CD4-positive, alpha-beta T cell treated with Interleukin-12 subunit alpha and Interleukin-12 subunit beta, for 1 hour (primary cell): Measurements from ENCODE around the gene PDRG1.
"Not testable (repeated sequence)": the region's sequence is repeated elsewhere in the genome, so short reads cannot be mapped to it uniquely, and the experiment has no call there.

Experiments used
- DNase-seq: peaks from one replicate; pipeline ENCODE4 v3.0.0-alpha.2; 2020

PDRG1 gene

DNA sequence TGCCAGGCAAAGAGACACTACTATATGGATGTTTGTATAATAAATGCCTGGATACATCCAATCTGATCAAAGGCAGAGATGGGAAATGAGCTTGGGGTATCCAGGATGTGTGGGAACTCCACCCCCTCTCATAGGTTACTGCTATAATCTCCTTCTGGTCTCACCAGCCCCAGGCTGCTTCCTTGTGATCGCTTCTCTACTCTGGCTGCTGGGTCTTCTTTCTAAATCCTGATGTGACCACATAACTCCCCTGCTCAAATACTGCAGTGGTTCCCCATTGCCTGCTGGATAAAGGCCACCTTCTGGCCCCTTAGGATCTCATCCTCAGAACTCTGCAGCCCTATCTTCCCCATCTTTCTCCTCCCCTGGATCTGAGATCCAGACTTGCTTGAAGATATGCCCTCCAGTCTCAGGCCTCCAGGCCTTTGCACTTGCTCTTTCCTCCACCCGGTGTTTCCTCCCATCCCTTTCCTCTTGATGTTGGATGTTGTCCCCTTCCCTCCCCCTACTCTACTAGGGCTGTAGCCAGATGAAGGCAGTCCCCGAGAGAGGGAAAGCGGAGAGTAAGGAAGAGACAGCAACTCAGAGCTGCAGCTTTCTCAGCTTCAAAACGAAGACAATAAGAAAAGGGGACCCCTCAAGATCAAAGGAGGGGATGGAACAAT lies 15.3 kb upstream of the PDRG1 start:
- DNase-seq: no peak

DNA sequence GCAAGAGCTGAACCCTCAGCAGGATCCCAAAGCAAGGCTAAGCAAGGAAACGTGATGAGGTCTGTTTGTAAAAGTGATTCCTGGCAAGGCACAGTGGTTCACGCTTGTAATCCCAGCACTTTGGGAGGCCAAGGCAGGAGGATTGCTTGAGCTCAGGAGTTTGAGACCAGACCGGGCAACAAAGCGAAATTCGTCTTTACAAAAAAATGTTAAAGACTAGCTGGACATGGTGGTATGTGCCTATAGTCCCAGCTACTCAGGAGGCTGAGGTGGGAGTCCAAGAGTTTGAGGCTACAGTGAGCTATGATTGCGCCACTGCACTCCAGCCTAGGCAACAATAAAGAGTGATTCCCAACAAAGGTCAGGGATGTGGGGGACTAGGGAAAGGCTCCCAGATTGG lies 12.0 kb upstream of the PDRG1 start:
- no peak for DNase-seq

DNA sequence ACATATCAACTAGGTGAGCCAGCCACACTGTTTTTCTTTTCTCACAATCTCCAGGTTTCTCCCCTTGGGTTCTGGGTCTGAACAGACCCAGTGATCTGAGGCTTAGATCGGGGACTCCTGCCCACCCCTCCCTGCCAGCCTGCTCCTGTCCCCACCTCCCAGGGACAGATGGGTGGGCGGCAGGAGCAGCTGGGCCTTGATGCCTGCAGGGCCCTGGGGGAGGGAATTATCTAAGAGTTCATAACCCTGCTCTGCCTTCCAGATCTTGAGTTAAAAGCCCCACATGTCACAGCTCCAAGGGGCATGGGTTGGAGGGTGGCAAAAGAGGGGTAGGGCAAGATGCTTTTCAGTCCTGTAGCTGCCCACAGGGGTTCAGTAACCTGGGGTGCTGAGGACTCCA lies 10.9 kb upstream of the PDRG1 start:
- DNase-seq: no peak

DNA sequence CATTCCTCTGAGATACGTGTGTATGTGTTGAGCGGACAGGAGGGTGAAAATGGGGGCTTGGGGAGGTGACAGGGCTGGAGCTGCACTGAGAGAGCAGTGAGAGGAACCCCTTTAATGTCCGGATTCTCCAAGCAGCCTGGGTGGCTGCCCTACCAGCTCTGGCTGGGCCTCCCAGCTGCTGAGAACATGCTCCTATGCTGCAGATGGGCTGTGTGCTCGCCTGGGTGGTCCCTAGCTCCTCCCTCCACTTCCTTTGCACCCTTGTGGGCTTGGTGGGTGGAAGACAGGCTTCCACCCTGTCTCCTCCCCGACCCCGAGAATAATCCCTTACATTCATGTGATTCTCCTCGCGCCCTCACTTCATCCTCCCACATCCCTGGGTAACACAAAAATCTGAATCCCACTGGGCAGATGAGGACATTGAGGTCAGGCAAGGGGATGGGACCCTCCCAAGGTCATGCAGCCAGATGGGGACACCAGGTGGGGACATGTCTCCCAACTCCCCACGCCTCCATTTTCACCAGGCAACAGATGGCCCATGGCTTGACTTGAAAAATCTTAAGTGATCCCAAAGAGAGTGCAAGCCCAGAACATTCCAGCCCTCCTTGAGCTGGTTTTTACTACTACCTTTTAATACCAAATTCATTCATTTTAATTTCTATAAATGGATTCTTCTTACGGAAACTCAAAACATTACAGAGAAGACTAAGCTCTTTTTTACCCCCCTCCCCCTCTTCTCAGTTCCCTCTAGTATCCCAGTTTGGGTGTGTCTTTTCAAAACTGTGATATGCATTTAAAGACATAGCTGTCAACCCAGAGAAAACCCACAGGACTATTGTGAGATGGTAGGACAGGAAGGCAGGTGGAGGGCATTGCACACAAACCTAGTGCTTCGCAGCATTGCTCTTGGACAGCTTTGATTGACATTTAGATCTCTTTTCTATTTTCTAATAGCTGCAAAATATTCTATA lies 5.0 kb upstream of the PDRG1 start:
- no peak for DNase-seq

DNA sequence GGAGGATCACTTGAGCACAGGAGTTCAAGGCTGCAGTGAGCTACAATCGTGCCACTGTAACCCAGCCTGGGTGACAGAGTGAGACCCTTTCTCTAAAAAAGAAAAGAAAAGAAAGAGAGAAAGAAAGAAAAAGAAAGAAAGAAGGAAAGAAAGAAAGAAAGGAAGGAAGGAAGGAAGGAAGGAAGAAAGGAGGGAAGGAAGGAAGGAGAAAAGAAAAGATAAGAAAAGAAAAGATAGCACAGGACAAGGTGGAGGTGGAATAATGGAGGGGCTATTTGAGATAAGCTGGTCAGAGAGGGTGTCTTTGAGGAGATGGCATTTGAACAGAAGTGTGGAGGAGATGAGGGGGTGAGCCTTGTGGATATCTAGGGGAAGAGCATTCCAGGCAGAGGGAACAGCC lies 2.7 kb upstream of the PDRG1 start:
- no peak for DNase-seq

DNA sequence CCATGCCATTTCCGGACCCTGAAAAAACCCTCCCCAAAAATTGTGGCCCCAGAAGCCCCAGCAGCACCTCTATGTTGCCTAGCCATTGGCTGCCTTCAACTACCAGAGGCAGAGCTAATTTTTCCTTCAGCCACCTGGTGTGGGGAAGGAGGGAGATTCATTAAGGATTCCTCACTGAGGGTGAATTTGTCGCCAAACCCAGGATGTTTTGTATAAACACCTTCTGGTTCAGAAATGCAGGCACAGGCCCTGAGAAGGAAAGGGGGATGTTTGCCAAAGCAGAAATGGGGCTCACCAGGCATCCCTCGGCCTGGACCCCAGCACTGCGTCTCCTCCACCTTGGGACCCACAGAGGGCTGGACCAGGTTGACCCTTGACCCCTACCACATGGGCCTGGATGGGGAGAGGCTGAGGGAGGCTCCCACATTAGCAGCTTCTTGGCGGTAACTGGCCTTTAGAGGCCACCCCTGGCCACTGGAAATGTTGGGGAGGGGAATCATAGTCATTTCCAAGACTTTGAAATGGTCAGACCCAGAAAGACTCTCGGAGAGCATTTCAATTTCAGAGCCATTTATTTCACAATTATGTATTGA lies 1.8 kb upstream of the PDRG1 start:
- DNase-seq: no peak

DNA sequence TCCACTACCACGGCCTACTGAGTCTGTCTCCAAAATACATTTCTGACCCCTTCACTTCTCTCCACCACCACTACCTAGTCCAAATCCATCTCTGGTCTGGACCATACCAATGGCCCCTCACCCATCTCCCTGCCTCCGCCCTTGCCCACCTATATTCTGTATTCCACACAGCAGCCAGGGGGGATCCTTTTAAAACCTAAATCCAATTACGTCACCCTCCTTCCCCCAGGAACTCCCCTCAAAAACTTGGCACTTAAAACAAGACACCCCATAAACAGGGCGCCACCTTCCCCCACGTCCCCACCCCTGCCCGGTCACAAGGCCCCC lies 680 bp downstream of the PDRG1 start:
- DNase-seq: no peak

DNA sequence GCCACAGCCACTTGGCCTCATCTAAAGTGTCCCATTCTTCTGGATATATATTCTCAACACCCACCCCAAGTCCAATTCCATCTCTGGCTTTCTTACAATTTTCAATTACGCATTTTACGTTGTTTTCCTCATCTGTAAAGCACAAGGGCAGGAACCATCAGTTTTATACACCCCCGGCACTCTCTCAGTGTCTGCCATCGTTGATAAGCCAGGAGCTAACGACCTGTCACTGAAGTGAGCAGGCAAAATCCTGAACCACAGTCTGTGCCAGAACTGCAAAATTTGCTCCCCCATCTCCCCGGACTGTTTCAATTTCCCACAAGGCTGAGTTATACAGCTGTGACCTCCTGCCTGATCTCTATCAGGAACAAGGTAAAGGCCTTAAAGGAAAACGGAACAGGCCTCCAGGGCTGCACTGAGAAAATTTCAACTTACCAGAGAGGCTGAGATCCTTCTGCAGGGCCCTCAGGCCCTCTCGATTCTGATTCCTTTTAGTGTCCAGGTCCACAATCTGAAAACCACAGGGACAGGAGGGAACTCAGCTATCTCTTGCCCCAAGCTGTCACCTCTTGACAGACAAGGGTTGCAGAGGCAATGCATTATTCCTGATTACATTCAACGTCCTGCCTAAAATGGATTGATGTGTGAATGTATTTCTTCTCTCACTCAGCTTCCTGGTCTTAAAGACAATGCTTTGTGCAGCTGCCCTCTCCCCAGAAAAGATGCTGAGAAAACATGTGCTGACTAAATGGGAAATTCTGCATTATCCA lies 1.8 kb downstream of the PDRG1 start:
- DNase-seq: no peak

DNA sequence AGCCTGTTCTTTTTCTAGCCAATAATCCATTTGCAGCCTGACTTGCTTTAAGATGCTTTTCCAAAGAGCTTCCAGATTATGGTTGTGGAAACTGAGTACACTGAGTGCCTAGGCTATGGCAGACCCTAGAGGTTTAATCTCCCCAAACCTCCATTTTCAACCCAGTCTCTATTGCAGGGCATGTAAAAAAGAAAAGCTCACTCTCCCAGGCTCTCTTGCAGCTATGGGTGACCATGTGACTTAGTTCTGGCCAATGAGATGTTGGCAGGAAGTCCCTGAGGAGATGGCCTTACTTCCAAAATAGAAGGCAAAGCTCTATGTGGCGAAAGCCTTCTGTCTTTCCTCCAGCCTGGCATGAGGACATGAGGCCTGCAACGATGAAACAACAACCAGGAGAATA lies 3.8 kb downstream of the PDRG1 start:
- DNase-seq: no peak

DNA sequence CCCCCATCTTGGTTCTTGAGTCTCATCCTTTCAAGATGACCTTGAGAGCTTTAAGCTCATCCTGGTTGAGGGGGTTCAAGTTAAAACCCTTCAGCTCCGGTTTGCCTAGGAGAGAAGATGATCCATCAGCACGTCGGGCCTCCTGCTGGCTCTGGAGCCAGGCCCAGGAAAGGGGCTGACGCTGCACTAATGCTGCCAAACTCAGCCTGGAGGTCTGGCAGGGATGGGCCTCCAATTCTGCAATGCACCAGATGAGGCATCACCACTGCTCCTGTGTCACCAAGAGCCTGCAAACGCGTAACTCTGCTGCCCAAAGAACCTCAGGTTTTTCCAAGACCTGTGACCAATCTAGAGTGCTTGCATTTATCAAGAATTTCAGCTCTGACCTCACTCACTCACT lies 6.1 kb downstream of the PDRG1 start:
- no peak for DNase-seq

DNA sequence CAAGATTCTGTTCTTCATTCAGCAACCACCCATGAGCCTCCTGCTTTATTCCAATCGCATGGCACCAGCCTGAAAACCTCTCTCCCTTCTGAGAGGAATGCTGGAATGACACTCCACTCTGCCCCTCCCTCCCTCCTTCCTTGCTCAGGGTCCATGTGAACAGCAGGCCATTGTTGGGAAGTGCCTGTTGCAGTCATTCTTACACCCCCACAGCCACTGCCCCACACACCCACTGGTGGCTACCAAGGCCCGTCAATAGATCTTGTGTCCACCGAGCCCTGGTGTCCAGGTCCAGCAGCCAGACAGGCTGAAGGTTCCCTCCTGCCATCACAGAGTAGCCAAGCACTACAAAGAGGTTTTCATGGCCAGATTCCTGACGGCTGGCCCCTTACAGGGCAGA lies 6.5 kb downstream of the PDRG1 start:
- DNase-seq: no peak

DNA sequence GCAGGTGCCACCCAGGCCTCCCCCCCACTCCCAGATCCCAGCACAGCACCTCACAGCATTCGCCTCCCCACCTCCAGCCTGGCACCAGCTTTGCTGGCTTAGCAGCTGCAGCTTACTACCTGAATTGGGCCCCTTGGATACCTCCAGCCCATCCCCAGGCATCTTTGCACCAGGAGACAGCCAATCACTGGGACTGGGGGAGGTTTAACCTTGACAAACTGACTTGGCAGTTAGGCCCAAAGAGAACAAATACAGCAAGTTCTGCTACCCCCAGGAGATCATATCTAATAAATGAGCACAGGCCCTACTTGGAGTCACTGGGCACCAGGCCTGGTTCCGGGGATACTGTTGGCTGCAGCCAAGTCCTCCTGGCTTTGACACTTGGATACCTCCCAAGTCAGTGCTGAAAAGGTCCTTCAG lies 8.8 kb downstream of the PDRG1 start:
- DNase-seq: no peak

DNA sequence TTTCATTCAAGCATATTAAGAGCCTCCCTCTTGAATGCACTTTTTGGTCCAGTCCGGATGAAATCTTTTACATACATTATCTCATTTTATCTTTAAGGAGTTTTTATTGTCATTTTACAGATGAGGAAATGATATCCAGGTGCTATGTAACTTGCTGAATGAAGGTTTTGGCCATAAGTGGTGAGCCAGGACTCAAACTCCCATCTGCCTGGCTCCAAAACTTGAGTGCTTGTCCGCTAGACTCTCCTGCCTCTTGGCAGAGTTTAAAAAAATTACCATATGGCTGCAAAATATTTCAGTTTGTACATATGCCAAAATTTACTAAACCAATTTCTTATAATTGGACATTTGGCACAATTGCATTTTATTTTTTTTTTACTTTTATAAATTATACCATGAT lies 12.2 kb downstream of the PDRG1 start:
- DNase-seq: no peak

DNA sequence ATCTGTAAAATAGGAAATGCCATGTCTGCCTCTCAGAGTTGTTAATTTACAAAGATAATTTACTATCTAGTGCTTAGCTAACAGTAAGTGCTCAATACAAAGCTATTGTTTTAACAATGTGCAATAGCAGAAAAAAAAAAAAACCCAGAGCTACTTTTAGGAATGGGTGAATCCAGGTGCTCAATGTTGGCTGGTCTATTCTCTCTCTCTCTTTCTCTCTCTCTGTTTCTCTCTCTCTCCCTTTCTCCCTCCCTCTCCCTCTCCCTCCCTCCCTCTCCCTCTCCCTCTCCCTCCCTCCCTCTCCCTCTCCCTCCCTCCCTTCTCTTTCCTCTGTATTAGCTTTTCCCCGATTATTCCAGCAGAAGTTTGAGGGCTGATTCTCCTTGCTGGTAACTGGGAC lies 14.0 kb downstream of the PDRG1 start:
- no peak for DNase-seq

DNA sequence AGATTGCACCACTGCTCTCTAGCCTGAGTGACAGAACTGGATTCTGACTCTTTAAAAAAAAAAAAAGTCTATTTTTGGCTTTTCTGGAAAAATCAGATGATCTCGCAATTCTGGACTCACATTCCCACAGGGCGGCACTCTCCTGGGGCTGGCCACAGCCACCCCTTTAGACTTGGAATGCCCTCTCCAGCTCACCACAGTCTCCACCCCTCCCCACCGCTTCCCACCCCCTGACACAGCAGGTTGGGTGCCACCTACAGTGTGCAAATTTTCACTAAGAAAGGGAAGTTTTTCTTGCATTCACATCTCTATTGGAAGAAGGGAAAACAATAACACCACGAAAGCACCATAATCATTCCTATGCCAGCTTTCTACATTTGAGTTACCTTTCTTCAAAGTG lies 15.4 kb downstream of the PDRG1 start:
- DNase-seq: no peak

DNA sequence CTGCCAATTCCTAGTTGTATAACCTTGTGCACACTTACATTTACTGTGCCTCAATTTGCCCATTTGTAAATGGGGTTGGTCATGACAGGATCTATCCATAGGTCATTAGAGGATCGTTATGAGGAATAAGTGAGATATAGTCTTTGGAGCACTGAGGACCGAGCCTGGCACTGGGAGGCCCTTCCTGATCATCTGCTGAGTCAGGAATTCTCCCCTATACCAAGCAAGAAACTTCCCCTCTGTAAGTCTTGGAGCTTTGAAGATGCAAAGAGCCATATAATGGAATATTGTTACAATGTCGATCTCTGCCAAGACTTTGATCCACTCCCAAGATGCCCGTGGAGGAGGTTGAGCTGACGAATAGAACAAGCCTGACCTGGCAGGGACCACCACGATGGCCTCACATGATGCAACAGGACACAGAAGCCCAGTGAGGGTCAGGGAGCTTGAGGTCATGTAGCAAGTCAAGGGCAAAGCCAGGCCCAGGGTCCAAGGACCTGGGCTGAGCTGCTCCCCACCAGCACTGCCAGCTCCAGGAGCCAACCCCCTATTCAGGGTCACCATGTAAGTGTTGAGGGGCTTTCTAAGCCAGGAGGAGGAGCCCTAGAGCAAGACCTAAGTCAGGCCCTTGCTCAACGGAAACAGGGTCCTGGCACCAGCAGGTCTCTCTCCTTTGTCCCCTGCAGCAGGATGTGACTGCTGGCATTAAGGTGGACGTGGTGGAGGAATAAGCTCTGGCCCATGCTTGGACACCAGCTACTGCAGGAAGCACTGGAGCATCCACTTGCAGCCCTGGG lies 16.7 kb downstream of the PDRG1 start:
- no peak for DNase-seq

DNA sequence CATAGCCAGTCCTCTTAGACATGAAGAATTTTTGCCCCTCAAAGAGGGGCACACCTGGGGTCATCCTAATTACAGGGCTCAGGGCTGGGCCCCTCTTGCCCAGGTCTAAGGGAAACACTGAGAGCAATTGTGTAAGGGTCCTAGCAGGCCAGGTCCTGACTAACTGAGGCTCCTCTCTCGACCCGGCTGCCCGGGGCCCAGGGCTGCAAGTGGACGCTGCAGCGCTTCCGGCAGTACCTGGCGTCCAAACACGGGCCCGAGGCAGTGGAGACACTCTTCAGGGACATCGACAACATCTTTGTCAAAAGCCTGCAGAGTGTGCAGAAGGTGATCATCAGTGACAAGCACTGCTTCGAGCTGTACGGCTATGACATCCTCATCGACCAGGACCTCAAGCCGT lies 17.4 kb downstream of the PDRG1 start:
- no peak for DNase-seq

DNA sequence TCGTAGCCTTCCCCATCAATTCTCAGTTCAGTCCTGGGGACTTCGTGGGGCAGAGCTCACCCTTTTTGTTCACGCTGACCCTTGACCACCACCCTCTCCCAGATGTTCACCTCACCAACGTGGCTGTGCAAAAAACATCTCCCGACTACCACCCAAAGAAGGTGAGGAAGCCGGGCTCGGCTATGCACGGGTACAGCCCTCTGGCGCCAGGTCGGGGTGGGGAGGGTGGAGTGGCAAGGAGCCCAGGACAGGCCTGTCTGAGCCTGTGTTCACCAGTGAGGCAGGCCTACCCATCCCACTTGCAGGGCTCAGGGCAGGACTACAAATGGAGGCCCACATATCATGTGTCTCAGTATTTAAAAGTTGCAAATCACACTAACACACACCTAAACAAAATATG lies 18.1 kb downstream of the PDRG1 start:
- no peak for DNase-seq

DNA sequence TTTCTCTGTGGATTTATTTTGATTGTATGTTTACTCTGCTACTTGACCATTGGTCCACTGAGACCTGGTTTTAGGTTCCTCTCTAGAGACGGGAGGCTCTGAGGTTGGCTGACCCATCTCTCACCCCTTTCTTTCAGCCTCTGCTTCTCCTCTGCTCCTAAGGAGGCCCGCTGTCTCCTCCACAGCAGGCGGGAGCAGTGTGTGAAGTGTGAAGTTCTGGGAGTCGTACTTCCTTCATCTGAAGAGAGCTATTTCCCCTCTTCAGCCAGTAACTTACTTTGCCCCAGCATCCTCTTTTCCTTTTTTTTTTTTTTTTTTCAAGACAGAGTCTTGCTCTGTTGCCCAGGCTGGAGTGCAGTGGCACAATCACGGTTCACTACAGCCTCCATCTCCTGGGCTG lies 21.1 kb downstream of the PDRG1 start:
- no peak for DNase-seq

DNA sequence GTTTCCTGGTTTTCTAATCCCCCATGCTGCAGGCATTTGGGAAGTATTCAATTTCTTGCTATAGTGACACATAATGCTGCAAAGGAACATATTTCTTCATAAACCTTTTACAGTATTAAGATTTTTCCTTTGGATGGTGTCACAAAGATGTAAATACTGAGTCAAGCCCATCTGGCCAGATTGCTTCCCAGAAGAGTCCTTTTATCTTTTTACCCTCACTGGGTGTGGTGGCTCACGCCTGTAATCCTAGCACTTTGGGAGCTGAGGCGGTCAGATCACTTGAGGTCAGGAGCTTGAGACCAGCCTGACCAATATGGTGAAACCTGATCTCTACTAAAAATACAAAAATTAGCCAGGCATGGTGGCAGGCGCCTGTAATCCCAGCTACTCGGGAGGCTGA lies 22.2 kb downstream of the PDRG1 start:
- not testable (repeated sequence) for DNase-seq

DNA sequence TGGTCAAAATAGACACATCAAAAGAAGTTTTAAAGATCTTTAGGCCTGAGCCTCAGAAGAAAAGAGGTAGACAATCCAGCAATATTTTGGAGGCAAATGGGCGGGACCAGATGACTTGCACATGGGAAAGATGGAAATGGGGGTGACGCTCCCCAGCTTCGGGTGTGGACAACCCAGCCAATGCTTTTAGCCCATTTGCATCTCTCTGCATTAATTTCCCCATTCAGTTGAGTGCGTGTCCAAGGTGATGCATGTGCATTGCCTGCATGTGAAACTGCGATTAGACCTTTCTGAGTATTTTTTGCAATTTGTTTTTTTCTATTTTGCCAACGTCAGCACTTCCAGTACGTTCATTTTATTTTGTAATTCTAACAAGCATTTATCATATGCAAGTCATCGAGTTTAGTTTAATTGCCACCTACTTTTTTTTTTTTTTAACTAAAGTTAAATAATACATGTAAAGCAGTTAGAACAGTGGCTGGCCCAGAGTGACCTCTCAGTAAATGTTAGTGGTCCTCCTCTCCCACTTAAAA lies 24.2 kb downstream of the PDRG1 start:
- DNase-seq: no peak

DNA sequence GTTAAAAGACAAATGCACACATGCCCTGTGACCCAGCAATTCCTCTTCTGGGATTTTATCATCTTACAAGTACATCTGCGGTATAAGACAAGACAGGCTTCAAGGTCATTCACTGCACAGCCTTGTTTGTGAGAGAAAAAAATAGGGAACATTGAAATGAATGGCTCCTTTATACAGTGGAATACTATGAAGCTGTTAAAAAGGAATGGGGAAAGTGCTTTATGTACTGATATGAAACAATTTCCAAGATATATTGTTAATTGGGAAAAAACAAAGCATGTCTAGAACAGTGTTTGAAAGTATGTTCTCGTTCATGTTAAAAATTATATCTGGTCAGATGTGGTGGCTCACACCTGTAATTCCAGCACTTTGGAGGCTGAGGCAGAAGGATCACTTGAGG lies 25.4 kb downstream of the PDRG1 start:
- DNase-seq: no peak
